HG03103 (cell line): Measurements from ENCODE around the gene PLAC8.
"Not testable (repeated sequence)": the region's sequence is repeated elsewhere in the genome, so short reads cannot be mapped to it uniquely, and the experiment has no call there.

Experiments used
- ATAC-seq: cut with Tn5 transposase; IDR thresholded peaks from one replicate; pipeline ENCODE4 v1.9.1; 2021; ENCODE audit warnings: low read depth; ENCODE audit not compliant: unreplicated experiment

The PLAC8 gene

GRCh38 chr4:83074086-83074704, 40.3 kb downstream of the PLAC8 start:
- peak; percentile 79 for ATAC-seq

DNA sequence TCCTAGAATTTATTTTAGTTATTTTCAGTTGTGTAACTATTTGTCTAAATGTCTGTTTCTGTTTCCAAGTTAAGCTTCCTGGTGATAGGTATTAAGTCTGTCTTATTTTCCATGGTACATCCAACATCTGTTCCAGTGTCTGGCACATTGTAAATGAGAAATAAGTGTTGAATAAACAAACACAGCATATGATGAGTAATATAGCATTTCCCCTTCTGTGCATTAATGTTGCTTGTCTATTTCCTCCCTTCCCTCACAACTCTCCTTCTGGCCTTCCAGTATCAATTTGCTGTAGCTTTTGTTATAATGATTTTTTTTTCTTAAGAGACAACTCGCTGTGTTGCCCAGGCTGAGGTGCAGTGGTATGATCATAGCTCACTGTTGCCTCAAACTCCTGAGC, 43.4 kb downstream of the PLAC8 start:
- no peak for ATAC-seq

GRCh38 chr4:83067058-83067639, 47.4 kb downstream of the PLAC8 start:
- no peak for ATAC-seq

DNA sequence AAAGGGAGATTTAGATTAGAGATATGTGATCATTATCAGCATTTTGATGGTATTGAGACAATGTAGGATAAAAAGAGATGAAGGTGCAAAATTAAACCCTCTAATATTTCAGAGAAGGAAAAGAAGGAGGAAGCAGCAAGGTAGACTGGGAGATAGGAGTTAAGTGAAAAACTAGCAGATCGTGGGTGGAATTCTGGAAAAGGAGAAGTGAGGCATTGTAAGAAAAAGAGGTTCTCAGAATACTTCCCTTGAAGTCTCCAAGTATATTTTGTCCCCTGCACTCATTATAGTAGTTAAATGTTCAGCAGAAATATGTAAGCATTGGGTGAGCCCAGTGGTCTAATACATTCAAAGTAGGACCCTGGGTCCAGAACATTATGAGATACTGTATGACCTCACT, 49.3 kb downstream of the PLAC8 start:
- ATAC-seq = no peak

- no peak for ATAC-seq
These were observed 51.8 kb downstream of the PLAC8 start for GRCh38 chr4:83062739-83063138.

GRCh38 chr4:83054928-83055327, 59.6 kb downstream of the PLAC8 start:
- ATAC-seq = no peak

DNA sequence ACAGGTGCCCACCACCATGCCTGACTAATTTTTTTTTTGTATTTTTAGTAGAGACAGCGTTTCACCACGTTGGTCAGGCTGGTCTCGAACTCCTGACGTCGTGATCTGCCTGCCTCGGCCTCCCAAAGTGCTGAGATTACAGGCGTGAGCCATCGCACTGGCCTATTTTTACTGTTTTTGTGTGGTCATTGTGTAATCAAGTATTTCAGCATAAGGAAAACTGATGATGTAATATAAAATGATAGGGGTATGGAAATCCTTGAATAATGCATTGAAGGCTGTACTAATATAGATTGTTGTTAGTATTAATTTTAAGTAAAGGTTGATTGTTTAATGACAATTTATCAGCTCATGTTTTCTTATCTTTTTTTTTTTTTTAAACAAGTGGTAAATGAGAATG, 65.7 kb downstream of the PLAC8 start:
- ATAC-seq = not testable (repeated sequence)

DNA sequence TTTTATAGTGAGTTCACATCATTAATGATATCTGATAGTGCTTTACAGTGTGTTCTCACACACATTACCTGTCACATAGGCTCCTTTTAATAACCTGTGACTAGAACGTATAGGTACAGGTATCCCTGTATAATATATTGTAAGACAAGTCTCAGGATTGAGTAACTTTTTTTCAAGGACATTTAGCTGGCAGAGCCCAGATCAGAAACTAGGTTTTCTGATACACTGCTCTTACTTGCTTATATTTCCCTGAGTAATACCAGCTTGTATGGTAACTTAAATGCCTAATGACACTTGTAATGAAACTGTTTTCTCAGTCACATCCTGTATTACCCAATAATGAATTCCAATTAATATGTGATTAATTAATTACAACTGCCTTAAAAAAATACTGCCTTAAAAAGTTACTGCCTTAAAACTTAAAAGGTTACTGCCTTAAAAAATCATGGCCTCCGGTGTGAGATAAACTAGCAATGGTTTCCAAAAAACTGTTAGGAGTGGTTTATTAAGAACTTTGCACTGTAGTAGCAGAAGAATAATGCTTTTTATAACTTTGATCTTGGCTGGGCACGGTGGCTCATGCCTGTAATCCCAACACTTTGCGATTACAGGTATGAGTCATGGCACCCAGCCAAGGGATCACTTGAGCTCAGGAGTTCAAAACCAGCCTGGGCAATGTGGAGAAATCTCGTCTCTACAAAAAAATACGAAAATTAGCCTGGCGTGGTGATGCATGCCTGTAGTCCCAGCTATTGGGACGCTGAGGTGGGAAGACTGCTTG, 67.6 kb downstream of the PLAC8 start:
- no peak for ATAC-seq

DNA sequence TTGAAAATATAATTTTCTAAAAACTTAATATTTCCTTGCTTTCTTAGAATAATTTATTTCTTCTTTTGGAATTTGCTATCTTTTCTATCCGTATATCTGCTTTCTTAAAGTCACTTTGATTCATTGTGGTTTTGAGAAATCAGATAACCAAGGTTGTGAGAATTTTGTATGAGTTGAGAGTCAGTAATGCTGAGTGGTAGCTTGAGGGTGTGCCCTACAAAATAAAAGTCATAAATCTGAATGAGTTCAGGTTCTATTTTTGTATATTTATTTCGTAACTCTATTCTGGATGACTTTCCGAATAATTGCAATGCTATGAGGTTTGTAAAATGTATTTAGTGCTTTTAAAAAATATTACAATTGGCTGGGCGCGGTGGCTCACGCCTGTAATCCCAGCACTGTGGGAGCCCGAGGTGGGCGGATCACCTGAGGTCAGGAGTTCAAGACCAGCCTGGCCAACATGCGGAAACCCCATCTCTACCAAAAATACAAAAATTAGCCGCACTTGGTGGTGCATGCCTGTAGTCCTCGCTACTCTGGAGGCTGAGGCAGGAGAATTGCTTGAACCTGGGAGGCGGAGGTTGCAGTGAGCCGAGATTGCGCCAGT, 70.6 kb downstream of the PLAC8 start:
- no peak for ATAC-seq

GRCh38 chr4:83043157-83043556, 71.4 kb downstream of the PLAC8 start:
- not testable (repeated sequence) for ATAC-seq

- no peak for ATAC-seq
These were observed 74.3 kb downstream of the PLAC8 start for GRCh38 chr4:83040269-83040668.
